GM18520 (cell line): ENCODE measurements around the gene BHLHE40.

Experiments
- ATAC-seq: cut with Tn5 transposase; IDR thresholded peaks from one replicate; pipeline ENCODE4 v1.9.1; 2021; ENCODE audit not compliant: unreplicated experiment

The BHLHE40 gene

DNA sequence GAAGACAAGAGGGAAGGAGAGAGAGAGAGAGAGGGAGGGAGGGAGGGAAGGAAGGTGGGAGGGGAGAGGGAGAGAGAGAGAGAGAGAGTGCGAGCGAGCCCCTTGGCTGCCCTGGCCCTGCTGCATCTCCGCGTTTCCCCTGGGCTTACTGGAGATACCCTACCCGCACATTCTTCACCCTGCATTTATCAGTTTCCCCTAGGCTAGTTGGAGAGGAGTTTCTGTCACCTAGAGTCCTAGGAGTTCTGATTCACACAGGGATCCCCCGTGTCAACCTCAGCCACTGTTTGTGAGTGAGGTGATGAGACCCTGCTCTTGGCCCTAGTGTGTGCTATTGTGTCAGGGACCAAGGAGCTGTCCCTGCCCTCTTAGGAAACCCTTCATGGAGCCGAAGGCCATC lies 18.7 kb downstream of the BHLHE40 start:
- ATAC-seq = no peak

DNA sequence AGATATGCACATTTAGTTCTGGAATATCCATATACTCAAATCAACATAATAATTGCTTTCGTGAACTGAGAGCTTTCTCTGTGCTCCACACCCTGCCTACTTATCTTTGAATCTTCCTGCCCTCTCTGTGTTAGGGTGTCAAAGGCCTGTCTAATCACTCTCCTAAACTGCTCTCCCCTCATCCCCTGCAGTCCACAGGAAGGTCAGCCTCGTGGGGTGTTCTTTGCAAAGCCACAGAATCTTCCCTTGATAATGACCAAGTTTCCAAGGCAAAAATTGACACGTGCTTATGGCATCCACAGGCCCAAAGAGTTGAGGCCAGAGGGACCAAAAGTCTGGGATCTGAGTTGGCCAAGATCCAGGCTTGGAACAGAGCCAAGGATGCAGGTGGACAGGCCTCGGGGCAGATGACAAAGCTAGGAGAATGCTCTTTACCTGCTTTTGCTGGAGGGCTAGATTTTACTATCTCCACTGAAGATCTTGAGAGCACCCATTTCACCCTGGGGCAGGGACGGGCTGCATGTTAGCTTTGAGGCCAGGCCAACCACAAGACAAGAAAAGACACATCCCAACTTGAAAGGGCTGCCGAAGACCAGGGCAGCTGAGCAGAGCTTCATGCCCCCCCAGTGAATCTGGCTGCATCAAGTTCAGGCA lies 20.4 kb downstream of the BHLHE40 start:
- no peak for ATAC-seq

DNA sequence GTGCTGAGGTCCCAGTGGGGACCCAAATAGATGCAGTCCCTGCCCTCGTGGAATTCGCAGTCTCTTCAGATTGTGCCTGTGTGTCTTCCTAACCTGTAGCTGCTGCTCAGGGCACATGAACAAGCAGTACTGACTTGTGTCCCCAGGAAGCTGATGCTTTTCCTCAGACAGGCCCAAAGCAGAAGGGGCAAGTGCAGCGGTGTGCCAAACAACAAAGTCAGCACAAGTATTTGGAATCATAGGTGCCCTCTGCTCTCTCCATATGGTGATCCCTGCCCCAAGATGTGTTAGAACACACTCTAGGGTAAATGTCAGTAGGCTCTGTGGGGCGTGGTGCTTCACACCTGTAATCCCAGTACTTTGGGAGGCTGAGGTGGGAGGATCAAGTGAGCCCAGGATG lies 21.9 kb downstream of the BHLHE40 start:
- ATAC-seq = no peak

DNA sequence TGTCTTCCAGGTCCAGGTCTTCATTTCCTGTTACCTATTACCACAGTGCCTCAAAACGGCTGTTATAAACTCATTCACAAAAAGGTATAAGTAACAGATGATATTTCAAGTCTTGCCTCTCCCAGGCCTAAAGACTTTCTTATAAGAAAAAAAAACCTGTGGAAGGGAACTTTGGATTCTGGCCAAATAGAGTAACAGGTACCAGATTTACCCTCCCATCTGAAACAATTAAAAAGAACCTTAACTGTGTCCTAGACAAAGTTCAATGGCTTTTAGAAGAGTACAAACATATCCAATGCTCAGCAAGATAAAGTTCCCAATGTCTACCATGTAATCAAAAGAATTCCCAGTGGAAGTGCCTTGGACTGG lies 22.6 kb downstream of the BHLHE40 start:
- ATAC-seq = no peak

DNA sequence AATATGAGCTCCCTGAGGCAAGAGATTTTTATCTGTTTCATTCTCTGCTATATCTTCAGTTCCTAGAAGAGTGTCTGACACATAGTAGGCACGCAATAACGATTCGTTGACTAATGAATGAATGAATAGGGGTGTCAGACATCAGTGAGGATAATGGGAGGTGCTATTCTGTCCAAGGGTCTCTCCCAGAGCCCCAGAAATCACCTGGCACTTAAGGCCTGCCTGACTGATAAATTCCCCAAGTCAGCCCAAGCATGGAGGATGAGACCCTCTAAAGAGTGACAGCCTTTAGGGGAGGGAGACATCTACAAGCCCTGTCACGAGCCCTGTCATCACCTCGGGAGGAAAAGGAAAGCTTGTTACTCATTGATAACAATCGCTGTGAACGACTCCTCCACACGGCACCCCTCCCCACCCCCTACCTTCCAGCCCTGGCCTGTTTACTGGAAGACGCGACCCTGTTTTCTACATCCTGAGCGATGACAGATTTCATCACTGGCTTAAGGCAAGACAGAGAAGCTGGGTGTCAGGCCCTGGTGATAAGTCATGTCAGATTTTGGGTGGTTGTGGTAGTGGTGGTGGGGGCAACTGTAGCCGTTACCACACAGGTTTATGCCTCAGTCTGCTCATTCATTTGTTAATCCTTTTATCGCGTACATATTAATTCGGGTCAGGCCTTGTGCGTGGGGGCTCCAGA lies 23.1 kb downstream of the BHLHE40 start:
- no peak for ATAC-seq

DNA sequence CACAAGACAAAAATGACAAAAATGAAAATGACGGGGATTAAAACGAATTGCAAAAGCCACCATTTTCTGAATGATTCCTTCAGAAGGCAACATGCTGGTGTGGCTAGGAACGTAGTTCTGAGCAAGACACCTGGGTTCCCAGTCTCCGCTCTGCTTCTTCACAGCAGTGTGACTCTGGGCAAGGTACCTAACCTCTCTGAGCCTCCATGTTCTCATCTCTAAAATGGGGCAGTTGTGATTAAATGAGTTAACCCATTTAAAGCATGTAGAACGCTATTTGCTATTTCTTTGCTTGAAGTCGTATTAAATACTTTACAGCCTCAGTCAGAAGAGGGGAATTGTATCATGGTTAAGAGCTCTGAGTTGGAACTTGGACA lies 23.6 kb downstream of the BHLHE40 start:
- ATAC-seq = no peak

DNA sequence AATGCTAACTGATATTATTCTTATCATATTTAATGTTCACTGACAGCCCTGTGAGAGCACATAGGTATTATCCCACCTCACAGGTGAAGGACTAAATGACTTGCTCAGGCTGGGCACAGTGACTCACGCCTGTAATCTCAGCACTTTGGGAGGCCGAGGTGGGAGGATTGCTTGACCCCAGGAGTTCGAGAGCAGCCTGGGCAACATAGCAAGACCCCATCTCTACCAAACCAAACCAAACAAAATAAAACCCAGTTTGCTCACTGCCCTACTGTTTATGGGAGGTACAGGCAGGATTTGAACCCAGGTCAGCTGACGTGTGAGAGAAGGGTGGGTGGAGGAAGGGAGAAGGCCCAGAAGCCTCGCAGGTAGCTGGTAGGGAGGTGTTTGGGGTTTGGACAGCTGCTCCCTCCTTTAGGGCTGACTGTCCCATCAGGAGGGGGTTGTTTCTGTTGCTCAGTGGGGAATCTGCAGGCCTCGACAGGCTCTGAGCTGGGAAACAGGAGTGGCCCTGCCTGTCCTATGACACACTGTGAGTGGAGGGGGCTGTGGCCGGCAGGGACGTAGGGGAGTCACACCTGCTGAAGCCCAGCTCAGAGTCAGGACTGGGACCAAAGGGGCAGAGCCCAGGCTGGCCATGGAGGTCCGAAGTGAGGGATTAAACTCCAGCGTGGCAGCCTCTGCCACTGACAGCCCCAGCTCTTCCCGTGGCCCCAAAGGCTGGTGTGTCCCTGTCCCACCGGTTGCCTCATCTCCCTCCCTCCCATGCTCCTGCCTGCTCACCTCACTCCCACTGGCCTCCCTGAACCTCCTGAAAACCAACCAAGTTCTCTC lies 25.3 kb downstream of the BHLHE40 start:
- ATAC-seq = no peak

DNA sequence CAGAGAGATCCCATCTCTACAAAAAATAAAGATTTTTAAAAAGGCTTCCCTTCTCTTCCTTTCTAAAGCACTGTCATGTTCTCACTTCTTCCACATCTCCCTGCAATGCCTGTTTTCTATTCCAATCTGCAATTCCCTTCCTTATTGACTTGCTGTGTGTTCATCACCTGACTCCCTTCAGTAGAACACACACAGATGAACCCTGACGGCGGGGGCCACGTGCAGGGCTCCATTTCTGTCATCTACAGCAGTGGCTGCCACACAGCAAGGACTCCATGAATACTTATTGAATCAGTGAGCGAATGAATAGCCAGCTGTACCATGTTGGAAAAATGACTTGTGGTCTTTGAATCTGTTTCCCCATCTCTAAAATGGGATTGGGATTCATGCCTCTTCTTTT lies 26.1 kb downstream of the BHLHE40 start:
- ATAC-seq = no peak

DNA sequence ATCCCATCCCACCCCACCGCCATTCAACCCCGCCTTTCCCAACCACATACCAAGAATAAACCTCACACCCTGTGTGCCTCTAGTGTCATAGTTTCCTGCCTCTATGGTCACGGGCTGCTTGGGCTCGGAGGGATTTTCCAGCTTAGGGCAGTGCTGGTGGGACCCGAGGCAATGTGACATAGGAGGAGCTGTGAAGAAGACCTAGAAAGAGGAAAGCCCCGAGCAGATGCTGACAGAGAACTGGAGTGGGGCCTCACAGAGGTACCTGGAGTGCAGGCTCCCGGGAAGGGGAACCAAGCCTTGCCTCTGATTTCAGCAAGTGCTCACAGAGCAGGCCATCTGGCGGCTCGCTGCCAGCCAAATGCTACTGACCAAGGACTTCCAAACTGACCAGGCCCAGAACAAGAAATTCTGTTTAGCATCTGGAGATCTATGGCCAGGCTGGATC lies 27.5 kb downstream of the BHLHE40 start:
- peak; percentile 83 for ATAC-seq

DNA sequence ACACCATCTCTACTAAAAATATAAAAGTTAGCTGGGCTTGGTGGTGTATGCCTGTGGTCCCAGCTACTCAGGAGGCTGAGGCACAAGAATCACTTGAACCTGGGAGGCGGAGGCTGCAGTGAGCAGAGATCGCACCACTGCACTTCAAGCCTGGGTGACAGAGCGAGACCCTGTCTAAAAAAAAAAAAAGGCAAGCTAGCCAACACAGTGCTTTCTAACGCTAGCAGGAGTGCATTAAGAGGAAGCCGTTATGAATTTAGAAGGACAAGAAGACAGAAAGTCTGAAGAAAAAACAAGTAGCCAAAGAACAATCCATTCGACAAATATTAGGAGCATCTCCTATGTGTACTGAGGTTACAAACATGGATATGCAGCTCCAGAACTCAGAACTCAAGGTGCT lies 28.6 kb downstream of the BHLHE40 start:
- ATAC-seq = no peak

DNA sequence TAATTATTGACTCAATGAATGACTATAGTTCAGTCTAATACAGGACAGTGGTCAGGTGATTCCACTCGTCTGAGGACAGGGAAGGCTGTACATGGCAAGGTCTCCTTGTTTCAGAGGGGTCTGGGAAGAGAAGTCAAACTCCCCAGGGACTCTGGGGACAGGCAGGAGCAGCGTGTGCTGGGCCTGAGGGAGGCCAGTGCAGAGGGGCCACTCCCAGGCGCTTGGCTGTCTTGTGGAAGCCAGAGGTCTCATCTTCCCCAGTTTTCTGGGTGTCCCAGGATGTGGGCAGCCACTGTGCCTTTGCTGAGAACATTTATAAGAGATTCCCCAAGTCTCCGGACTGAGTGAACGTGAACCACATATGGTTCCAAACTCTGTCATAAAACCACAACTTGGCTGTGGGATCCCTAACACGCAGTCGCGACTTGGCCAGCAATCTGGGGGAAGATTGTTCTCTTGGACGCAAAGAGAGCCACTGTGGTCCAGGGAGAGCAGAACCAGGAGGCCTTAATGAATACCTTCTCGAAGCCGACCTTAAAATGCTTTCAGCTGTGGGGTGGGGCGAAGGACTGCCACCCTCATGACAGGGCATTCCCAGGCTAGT lies 30.4 kb downstream of the BHLHE40 start:
- no peak for ATAC-seq

DNA sequence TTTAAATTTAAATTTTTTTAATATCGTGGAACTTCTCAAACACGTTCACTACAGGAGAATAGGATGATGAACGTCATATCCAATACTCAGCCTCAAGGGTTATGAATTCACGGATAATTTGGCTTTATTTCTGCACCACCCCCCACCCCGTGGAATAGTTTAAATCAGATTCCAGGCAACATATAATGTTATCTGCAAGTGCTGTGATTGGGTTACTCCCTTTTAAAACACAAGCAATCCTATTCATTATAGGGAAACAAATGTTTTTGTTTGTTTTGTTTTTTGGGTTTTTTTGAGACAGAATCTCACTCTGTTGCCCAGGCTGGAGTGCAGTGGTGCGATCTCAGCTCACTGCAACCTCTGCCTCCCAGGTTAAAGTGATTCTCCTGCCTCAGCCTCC lies 30.9 kb downstream of the BHLHE40 start:
- ATAC-seq = no peak

DNA sequence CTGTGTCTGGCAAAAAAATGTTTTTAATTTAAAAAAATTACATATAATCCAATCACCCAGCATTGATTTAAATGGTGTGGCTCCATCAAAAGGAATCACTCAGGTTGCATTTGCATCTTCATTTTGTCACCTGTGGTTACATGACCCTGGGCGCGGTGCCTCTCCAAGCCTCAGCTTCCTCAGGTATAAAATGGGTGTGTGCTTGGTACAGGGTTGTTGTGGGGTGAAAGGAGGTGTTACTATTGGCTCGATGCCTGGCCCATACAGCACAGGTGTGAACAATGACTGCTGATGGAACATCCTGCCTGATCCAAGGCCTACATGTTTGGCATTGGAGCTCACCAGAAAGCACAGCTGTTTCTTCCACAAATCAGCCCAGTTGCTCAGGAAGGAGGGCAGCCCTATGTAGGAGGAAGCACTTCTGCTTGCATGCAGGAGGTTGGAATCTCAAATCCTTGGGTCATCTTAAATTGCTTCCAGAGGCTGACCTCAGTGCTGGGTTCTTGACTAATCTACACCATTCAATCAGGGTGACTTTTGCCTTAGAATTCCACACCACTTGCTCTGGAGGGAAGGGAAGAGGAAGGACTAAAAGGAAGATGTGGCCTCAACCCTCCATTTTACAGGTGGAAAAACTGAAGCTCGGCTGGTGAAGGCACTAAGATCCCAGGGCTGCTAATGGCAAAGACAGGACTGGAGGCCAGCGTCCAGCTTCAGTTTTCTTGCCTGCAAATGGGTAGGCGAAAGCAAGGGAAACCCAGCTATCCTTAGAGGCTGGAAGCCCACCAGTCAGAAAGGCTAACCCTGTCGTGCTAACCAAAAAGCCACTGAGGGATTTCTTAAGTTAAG lies 31.7 kb downstream of the BHLHE40 start:
- no peak for ATAC-seq

DNA sequence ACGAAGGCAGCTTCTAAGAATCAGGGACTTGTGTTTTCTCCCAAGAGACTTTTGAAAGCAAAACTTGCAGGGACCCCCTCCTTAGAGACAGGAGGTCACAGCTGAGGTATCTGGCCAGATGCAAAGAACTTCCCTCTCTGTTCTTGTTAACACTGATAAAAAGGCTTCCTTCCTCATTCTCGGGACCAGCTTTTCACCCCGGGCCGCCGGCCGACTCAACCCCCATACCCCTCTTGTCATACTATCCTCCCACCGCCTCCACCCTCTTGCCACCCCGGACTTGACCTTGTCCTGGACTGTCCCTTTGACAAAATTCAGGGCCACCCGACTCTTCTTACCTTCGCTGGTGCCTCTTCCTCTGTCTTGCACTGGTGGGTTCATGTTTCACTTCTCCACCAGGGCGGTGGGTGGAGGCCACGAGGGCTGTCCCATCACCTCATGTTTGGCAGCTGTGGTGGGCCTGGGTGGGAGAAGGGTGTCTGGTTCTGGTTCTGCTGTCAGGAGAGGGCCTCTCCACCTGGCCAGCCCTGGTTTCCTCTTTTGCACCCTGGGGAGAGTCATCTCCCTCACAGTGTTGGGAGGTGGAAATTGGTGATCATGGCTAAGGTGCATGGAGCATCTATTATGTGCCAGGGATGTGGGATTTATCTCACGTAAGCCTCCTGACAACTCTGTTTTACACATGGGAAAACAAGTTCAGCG lies 32.5 kb downstream of the BHLHE40 start:
- peak; percentile 29 for ATAC-seq

DNA sequence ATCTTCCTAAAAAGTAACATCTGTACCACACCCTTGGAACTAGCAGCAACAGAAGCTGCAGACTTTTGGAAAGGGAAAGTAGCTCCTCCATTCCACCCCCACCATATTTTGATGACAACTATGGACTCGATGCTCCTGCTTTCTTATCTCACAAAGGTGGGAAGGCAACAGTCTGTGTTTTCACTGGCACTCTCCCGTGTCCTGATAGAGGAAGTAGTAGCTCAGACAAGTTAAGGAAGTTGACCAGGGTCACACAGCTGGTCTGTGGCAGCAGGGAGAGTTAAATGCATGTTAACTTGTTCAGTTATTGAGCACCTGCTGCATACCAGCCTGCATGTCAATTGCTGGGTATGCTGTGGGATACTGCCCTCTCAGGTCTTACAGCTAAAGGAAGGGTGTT lies 33.1 kb downstream of the BHLHE40 start:
- ATAC-seq = no peak

DNA sequence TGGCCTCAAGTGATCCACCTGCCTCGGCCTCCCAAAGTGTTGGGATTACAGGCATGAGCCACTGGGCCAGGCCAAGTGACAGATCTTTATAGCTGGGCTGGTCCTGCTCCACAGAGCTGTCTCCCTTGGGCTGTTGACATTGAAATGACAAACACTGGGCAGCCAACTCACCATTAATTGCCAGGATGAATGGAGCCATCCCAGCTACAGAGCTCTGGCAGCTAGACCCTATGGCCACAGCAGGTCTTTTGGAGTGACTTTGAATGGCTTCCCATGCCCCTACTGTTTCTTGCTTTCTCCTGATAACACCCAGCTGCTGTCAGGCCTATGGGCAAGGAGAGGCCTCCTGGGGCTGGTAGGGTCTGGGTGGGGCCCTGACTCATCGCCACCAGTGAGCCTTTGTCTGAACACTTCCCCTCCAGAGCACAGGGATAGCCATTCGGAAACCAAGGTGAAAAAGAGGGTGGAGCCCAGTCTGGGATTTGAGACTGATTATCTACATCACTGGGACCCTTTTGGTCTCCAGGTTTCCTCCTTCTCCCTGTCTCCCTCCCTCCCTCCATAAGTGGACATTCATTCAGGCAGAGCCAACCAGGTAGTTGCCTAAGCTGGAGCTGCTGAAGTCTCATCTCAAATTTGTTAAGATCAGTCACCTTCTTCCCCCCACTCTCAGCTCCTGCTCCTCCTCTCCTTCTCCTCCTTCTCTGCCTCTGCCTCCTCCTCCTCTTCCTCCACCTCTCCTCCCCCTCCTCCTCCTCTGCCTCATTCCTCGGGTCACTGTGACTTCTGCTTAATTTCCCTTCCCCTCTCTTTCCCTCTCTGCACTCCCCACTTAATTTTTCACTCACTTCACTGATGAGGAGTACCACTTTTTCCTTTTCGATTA lies 34.0 kb downstream of the BHLHE40 start:
- ATAC-seq = no peak

DNA sequence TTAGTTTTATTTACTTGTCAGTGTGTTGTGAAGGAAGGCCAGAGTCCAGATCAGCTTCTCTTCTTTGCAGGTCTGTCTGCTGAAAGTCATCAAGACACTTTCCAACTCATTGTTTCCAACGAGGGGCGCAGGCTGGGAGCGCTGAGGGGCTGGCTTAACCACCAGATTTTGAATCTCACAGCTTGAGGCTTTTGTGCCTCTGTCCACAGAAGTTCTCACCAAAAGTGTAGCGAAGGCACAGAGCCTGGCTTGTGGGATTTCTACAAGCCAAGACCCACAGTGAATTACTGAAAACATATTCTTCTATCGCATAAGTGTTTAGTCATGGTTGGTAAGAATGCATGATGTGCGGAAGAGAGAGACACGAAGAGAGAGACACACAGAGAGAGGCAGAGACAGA lies 35.2 kb downstream of the BHLHE40 start:
- no peak for ATAC-seq

DNA sequence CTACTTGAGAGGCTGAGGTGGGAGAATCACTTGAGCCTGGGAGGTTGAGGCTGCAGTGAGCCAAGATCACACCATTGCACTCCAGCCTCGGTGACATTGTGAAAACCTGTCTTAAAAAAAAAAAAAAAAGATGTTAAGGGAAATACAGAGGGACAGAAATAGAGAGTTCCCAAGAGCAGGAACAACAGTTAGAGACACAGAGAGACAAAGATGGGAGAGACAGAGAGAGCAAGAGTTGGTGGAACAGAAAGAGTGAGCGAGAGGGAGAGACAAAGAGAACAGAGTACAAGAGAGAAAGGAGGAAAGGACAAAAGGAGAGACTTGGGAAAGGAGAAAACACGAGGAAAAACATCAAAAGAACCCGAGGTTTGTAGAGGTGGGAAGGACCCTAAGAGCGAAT lies 35.8 kb downstream of the BHLHE40 start:
- ATAC-seq = no peak
